ENCODE results near the gene TRIP4.
"Not testable (repeated sequence)": the region's sequence is repeated elsewhere in the genome, so short reads cannot be mapped to it uniquely, and the experiment has no call there.

TRIP4 gene

GRCh38 chr15:64490598-64491259 lies 103.1 kb downstream of the TRIP4 start:
- no peak for DNase-seq

GRCh38 chr15:64493641-64494040 lies 106.0 kb downstream of the TRIP4 start:
- DNase-seq, result no peak

- DNase-seq, result not testable (repeated sequence)
Observed at GRCh38 chr15:64495968-64496367, 108.3 kb downstream of the TRIP4 start.

- DNase-seq, result no peak
Observed at GRCh38 chr15:64500695-64501395, 113.2 kb downstream of the TRIP4 start.

- DNase-seq, result no peak
Observed at GRCh38 chr15:64501396-64501715, 113.7 kb downstream of the TRIP4 start.

- DNase-seq, result no peak
Observed at GRCh38 chr15:64502151-64502550, 114.5 kb downstream of the TRIP4 start.

- no peak for DNase-seq
Observed at GRCh38 chr15:64502551-64502950, 114.9 kb downstream of the TRIP4 start.

- no peak for DNase-seq
Observed at GRCh38 chr15:64503197-64503596, 115.6 kb downstream of the TRIP4 start.

- DNase-seq, result no peak
Observed at GRCh38 chr15:64503640-64504039, 116.0 kb downstream of the TRIP4 start.
